HEK293 (cell line): ENCODE data around the gene ZKSCAN1.

ENCODE experiments used
- CTCF ChIP-seq: fragments of 450-650 bp; formaldehyde crosslinking; IDR thresholded peaks from 2 replicates; pipeline ENCODE4 v1.5.1; 2016; ENCODE audit warnings: missing biosample characterization, missing genetic modification characterization
- GLI2 ChIP-seq: fragments of 450-650 bp; formaldehyde crosslinking; IDR thresholded peaks from 2 replicates; pipeline ENCODE4; 2017; ENCODE audit warnings: missing biosample characterization, missing genetic modification characterization, low read depth, borderline replicate concordance
- INSM2 ChIP-seq: fragments of 450-650 bp; formaldehyde crosslinking; IDR thresholded peaks from 2 replicates; pipeline ENCODE4 v1.5.1; 2016; ENCODE audit warnings: missing biosample characterization, missing genetic modification characterization
- KLF10 ChIP-seq: fragments of 450-650 bp; IDR thresholded peaks from 2 replicates; pipeline ENCODE4 v1.5.1; 2018; ENCODE audit warnings: missing biosample characterization, mild to moderate bottlenecking, missing genetic modification characterization
- RBAK ChIP-seq: fragments of 450-650 bp; formaldehyde crosslinking; IDR thresholded peaks from 2 replicates; pipeline ENCODE4 v1.5.1; 2016; ENCODE audit warnings: missing biosample characterization, missing genetic modification characterization
- SALL2 ChIP-seq: fragments of 450-650 bp; formaldehyde crosslinking; IDR thresholded peaks from 2 replicates; pipeline ENCODE4 v1.5.0; 2017; ENCODE audit warnings: missing biosample characterization, mild to moderate bottlenecking, missing genetic modification characterization, borderline replicate concordance
- ZBTB21 ChIP-seq: fragments of 450-650 bp; formaldehyde crosslinking; IDR thresholded peaks from 2 replicates; pipeline ENCODE4 v1.5.1; 2017; ENCODE audit warnings: missing biosample characterization, missing genetic modification characterization
- ZIC2 ChIP-seq: fragments of 450-650 bp; formaldehyde crosslinking; IDR thresholded peaks from 2 replicates; pipeline ENCODE4 v1.5.1; 2016; ENCODE audit warnings: missing biosample characterization, missing genetic modification characterization
- ZNF175 ChIP-seq: fragments of 450-650 bp; formaldehyde crosslinking; IDR thresholded peaks from 2 replicates; pipeline ENCODE4 v1.5.1; 2016; ENCODE audit warnings: missing biosample characterization, missing genetic modification characterization
- ZNF18 ChIP-seq: fragments of 450-650 bp; formaldehyde crosslinking; IDR thresholded peaks from 2 replicates; pipeline ENCODE4 v1.5.1; 2016; ENCODE audit warnings: missing biosample characterization, missing genetic modification characterization
- ZNF184 ChIP-seq: fragments of 450-650 bp; IDR thresholded peaks from 2 replicates; pipeline ENCODE4 v1.5.1; 2018; ENCODE audit warnings: missing biosample characterization, mild to moderate bottlenecking, missing genetic modification characterization
- ZNF2 ChIP-seq: fragments of 450-650 bp; formaldehyde crosslinking; IDR thresholded peaks from 2 replicates; pipeline ENCODE4 v1.5.1; 2016; ENCODE audit warnings: missing biosample characterization, missing genetic modification characterization
- ZNF394 ChIP-seq: fragments of 450-650 bp; formaldehyde crosslinking; IDR thresholded peaks from 2 replicates; pipeline ENCODE4 v1.5.1; 2016; ENCODE audit warnings: missing biosample characterization, missing genetic modification characterization, mild to moderate bottlenecking, moderate library complexity, borderline replicate concordance
- ZNF398 ChIP-seq: fragments of 450-650 bp; formaldehyde crosslinking; IDR thresholded peaks from 2 replicates; pipeline ENCODE4 v1.5.1; 2017; ENCODE audit warnings: missing biosample characterization, missing genetic modification characterization
- ZNF423 ChIP-seq: fragments of 450-650 bp; formaldehyde crosslinking; IDR thresholded peaks from 2 replicates; pipeline ENCODE4 v1.5.1; 2016; ENCODE audit warnings: missing biosample characterization, missing genetic modification characterization
- ZNF426 ChIP-seq: fragments of 450-650 bp; formaldehyde crosslinking; IDR thresholded peaks from 2 replicates; pipeline ENCODE4 v1.5.1; 2017; ENCODE audit warnings: missing biosample characterization, missing genetic modification characterization, mild to moderate bottlenecking, inconsistent platforms, moderate library complexity
- ZNF433 ChIP-seq: fragments of 450-650 bp; formaldehyde crosslinking; IDR thresholded peaks from 2 replicates; pipeline ENCODE4 v1.5.1; 2016; ENCODE audit warnings: missing biosample characterization, missing genetic modification characterization, low read depth
- ZNF473 ChIP-seq: fragments of 450-650 bp; formaldehyde crosslinking; IDR thresholded peaks from 2 replicates; pipeline ENCODE4 v1.5.1; 2017; ENCODE audit warnings: missing biosample characterization, missing genetic modification characterization
- ZNF529 ChIP-seq: fragments of 450-650 bp; formaldehyde crosslinking; IDR thresholded peaks from 2 replicates; pipeline ENCODE4 v1.5.1; 2017; ENCODE audit warnings: missing genetic modification characterization, missing biosample characterization; ENCODE audit not compliant: insufficient replicate concordance
- ZNF544 ChIP-seq: fragments of 450-650 bp; formaldehyde crosslinking; IDR thresholded peaks from 2 replicates; pipeline ENCODE4 v1.5.0; 2017; ENCODE audit warnings: missing biosample characterization, missing genetic modification characterization
- ZNF555 ChIP-seq: fragments of 450-650 bp; formaldehyde crosslinking; conservative IDR thresholded peaks from 2 replicates; pipeline ENCODE4 v1.5.1; 2017; ENCODE audit warnings: missing biosample characterization, mild to moderate bottlenecking, missing genetic modification characterization, inconsistent platforms
- ZNF561 ChIP-seq: fragments of 450-650 bp; IDR thresholded peaks from 2 replicates; pipeline ENCODE4 v1.5.1; 2018; ENCODE audit warnings: missing biosample characterization, missing genetic modification characterization, borderline replicate concordance
- ZNF571 ChIP-seq: fragments of 450-650 bp; formaldehyde crosslinking; IDR thresholded peaks from 2 replicates; pipeline ENCODE4 v1.5.0; 2017; ENCODE audit warnings: missing biosample characterization, missing genetic modification characterization
- ZNF610 ChIP-seq: fragments of 450-650 bp; formaldehyde crosslinking; IDR thresholded peaks from 2 replicates; pipeline ENCODE4 v1.5.1; 2016; ENCODE audit warnings: missing biosample characterization, missing genetic modification characterization, borderline replicate concordance
- ZNF621 ChIP-seq: fragments of 450-650 bp; formaldehyde crosslinking; IDR thresholded peaks from 2 replicates; pipeline ENCODE4 v1.5.1; 2017; ENCODE audit warnings: missing biosample characterization, missing genetic modification characterization
- ZNF658 ChIP-seq: fragments of 450-650 bp; formaldehyde crosslinking; IDR thresholded peaks from 2 replicates; pipeline ENCODE4; 2016; ENCODE audit warnings: missing biosample characterization, missing genetic modification characterization
- TF ChIP-seq, protein P1 (sequence below): fragments of 450-650 bp; formaldehyde crosslinking; IDR thresholded peaks from 2 replicates; pipeline ENCODE4 v1.5.1; 2016; ENCODE audit warnings: missing biosample characterization, missing genetic modification characterization, borderline replicate concordance
- TF ChIP-seq, protein P2 (sequence below): IDR thresholded peaks from 2 replicates; pipeline ENCODE4 v1.6.1; 2011; ENCODE audit warnings: mild to moderate bottlenecking, low read depth, low read length, borderline replicate concordance

The ZKSCAN1 gene

DNA sequence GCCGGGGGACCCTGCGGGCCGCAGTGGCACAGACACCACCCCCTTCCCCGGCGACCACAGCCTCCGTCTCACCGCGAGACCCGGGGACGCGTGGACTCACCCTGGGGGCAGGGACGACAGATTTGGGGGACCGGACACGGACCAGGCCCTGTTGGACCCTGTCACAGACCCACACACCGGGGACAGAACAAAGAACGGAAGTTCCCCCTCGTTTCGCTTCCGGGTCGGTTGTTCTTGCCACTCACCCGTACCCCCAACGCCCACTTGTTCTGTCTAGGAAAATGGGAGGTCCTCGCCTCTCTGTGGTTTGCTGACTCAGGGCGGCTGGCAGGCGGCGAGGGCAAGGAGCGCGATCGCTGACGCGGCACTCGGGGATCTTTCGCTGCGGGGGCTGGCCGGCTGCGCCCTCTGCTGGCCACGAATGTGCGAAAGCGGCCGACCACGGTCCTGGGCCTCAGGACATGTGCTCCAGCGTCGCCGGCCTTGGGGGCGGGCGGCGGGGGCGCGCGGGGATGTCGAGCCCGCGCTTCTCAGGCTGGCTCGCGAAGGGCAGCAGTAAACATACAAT, 66.2 kb downstream of the ZKSCAN1 start, which contains the start of gene ZNF3 (continued):
- TF ChIP-seq ZNF473 (tag by site-specific recombination) (no peak), ZNF621 (tag by site-specific recombination) (no peak), ZNF423 (no peak), GLI2 (tag by site-specific recombination) (no peak), ZNF610 (tag by site-specific recombination) (peak; percentile 86), ZNF529 (tag by site-specific recombination) (no peak), ZBTB21 (peak; percentile 72), ZNF544 (tag by site-specific recombination) (no peak), RBAK (tag by site-specific recombination) (no peak), ZNF426 (tag by site-specific recombination) (no peak), CTCF (peak; percentile 98), ZIC2 (tag by site-specific recombination) (peak; percentile 88), ZNF433 (tag by site-specific recombination) (no peak), ZNF2 (tag by site-specific recombination) (peak; percentile 98), ZNF184 (tag by site-specific recombination) (peak; percentile 36; the same call in 1 of the 2 replicates), INSM2 (tag by site-specific recombination) (no peak; the same call in 1 of the 2 replicates), ZNF175 (tag by site-specific recombination) (no peak), ZNF555 (no peak), ZNF571 (tag by site-specific recombination) (no peak), ZNF18 (tag by site-specific recombination) (no peak), ZNF561 (tag by site-specific recombination) (peak; percentile 81; the same call in 1 of the 2 replicates), KLF10 (tag by site-specific recombination) (peak; percentile 91), SALL2 (tag by site-specific recombination) (no peak), ZNF658 (no peak), ZNF398 (tag by site-specific recombination) (no peak), ZNF394 (tag by site-specific recombination) (peak; percentile 71)
- TF ChIP-seq, protein P1, sequence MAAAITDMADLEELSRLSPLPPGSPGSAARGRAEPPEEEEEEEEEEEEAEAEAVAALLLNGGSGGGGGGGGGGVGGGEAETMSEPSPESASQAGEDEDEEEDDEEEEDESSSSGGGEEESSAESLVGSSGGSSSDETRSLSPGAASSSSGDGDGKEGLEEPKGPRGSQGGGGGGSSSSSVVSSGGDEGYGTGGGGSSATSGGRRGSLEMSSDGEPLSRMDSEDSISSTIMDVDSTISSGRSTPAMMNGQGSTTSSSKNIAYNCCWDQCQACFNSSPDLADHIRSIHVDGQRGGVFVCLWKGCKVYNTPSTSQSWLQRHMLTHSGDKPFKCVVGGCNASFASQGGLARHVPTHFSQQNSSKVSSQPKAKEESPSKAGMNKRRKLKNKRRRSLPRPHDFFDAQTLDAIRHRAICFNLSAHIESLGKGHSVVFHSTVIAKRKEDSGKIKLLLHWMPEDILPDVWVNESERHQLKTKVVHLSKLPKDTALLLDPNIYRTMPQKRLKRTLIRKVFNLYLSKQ = no peak
- TF ChIP-seq, protein P2, sequence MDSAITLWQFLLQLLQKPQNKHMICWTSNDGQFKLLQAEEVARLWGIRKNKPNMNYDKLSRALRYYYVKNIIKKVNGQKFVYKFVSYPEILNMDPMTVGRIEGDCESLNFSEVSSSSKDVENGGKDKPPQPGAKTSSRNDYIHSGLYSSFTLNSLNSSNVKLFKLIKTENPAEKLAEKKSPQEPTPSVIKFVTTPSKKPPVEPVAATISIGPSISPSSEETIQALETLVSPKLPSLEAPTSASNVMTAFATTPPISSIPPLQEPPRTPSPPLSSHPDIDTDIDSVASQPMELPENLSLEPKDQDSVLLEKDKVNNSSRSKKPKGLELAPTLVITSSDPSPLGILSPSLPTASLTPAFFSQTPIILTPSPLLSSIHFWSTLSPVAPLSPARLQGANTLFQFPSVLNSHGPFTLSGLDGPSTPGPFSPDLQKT = no peak
